ENCODE results near the gene SORL1. TPM values are rescaled to one million over a fixed set of nuclear protein-coding genes. Genes with fewer than 3 reads are reported as not detected.

Gene SORL1
- total and polyA plus RNA-seq, 9 of the 15 experiments (the other 6 are each of a cell fraction or from before 2014, with no cell fraction given), result 0.01 to 0.66 TPM; not detected in 7

GRCh38 chr11:121420398-121420797 lies 31.7 kb upstream of the SORL1 start:
- no peaks in the 10 kb centered on the region for H4K20me1 ChIP-seq (replicated peaks; ENCODE audit: control insufficient read depth, insufficient read depth, low read length)
- no peak overlapping the region for H3K4me3 ChIP-seq
- no peak for TF ChIP-seq CEBPZ (IDR thresholded peaks at IDR 0.05; ENCODE audit: borderline replicate concordance, low read depth, low read length)
- TF ChIP-seq KDM1A (IDR thresholded peaks at IDR 0.05), result no peak
- no peak for TF ChIP-seq ZNF695 (CRISPR knock-in tag; IDR thresholded peaks at IDR 0.05)
- no peak for TF ChIP-seq RB1 (IDR thresholded peaks at IDR 0.05; ENCODE audit: low read depth)
- no peak for TF ChIP-seq SRSF1 (IDR thresholded peaks at IDR 0.05; ENCODE audit: low read depth, low read length)
- TF ChIP-seq BRD4 (IDR thresholded peaks at IDR 0.05), result no peak
- H3K4me1 ChIP-seq (replicated peaks in 1 of 2; ENCODE audit: control insufficient read depth in 2 of 2, insufficient read depth in 2 of 2, low read length in 2 of 2), result no peaks in the 10 kb centered on the region; a peak in 1 of 5 replicates
- no peaks in the 10 kb centered on the region for H3K9me3 ChIP-seq (replicated peaks; ENCODE audit: control insufficient read depth, insufficient read depth, low read depth, low read length)
- WGBS (ENCODE audit: insufficient coverage, low coverage, missing lambda C conversion rate), result 0% methylated on average over 2 of the region's 2 CpGs
- H2AFZ ChIP-seq (ENCODE audit: low read depth, low read length), result no peak overlapping the region
- in situ Hi-C loops (cut with MboI) (no loop called here), intact Hi-C loops (cut with micrococcal nuclease) (no loop called here)
- FAIRE-seq (no peak), ATAC-seq (no peak), DNase-seq (ENCODE audit: extremely low read depth in 1 of 4, low spot score in 3 of 4) (no peak)
- H3K9ac ChIP-seq (ENCODE audit: insufficient read depth in 1 of 2, low read depth in 2 of 2, low read length in 2 of 2), result no peak overlapping the region
- no peak overlapping the region for H3K27ac ChIP-seq (ENCODE audit: extremely low read depth, low read depth, low read length)
- ChIA-PET CTCF (ENCODE audit: low intra/inter-chr PET ratio) (no interaction called here), POLR2A (no interaction called here)
- no peaks in the 10 kb centered on the region for H3K9me1 ChIP-seq (ENCODE audit: control insufficient read depth, insufficient read depth, low read length)
- H3K4me2 ChIP-seq (ENCODE audit: insufficient read depth, low read length), result no peak overlapping the region
- BruUV-seq (replicated peaks), result no TSS peak
- no peaks in the 10 kb centered on the region for H3K79me2 ChIP-seq (ENCODE audit: control insufficient read depth, insufficient read depth, low read length)
- H3K27me3 ChIP-seq (ENCODE audit: control insufficient read depth in 2 of 2, insufficient read depth in 2 of 2, low read length in 2 of 2), result peaks cover 0 to 3% of the 10 kb centered on the region in 2 experiments; a peak in 1 of 5 replicates
- no peaks in the 10 kb centered on the region for H3K36me3 ChIP-seq (ENCODE audit: control insufficient read depth, insufficient read depth, low read length)
